NCI-H2107 (cell line): Measurements from ENCODE around the gene LCE1B.

ENCODE experiments used
- DNase-seq: peaks from one replicate; lab custom pipeline; 2025; lab: John Stamatoyannopoulos, UW

The LCE1B gene

DNA sequence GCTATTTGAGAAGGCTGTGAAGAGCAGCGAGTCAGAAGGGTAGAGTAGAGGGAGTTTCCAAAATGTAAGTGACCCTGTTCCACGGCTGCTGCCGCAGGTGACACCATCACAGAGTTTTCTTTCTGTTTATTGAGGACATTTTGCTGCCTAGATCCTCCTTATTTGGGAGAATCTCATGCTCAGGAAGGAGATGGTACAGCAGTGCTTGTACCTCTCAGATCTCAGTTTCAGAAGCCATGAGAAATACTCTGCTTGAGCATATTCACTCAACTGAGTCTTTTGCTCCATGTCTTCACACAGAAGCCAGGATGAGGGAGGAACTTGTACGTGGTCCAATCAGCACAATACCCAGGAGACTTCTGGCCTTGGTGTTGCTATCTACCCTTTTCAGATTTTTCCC is 49.6 kb downstream of the LCE1B start:
- DNase-seq: no peak
